ENCODE measurements around the gene WDCP.
"Not testable (repeated sequence)": the region's sequence is repeated elsewhere in the genome, so short reads cannot be mapped to it uniquely, and the experiment has no call there.

Gene WDCP

DNA sequence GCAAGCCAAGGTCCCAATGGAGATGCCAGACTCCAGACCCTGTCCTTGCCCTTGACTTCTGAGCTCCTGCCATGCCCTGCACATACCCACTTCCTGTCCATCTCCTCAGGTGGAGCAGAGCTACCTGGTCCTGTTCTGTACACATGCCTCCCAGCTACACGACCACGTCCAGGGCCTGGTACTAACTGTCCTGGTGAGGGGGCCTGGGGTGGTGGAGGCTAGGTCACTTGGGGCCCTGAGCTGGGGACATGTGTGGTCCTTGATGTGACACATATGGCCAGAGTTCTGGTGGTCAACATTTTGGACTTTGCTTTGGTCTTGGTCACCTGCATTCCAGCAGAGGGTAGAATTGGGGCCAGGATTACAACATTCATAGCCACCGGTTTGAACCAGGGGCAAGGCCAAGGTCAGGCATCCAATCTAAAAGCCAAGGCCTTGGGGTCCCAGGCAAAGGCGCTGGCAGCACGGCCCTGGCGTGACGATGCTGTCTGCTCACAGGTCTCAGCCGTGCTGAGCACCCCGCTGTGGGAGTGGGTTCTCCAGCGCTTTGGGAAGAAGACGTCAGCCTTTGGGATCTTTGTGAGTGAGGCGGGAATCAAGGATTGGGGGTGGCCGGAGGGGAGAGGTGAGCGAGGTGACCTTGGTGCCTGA lies 24.7 kb downstream of the WDCP start:
- no peak for ATAC-seq

DNA sequence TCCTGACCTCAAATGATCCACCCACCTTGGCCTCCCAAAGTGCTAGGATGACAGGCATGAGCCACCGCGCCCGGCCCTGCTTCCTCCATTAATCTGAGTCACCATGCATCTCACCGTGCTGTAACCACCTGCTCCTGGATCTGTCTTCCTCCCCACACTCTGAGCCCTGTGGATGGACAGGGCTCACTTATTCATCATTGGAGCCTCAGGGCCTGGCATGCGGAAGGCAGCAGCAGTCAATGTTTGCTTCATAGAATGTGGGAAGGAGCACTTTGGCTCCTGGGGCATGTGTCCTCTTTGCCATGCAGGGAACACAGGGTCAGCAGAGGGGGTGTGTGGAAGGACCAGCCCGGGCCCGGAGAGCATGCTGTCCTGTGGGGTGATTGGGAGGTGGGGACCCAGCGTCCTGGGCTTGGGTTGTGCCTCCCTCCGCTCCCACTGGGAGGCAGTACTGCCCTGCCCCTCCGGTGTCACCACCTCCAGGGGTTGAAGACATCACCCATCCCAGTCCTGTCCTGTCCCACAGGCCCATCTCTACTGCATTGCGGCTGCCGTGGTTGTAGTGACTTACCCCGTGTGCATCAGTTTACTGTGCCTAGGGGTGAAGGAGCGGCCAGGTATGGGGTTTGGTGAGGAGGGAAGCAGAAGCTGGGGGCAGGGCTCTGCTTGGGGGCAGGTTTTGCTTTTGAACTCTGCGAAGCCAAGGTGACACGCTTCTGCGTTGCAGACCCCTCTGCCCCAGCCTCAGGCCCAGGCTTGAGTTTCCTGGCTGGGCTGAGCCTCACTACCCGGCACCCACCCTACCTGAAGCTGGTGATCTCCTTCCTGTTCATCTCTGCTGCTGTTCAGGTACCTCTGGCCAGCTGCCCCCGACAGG lies 25.8 kb downstream of the WDCP start:
- ATAC-seq: peak in 1 of 2 donors; percentile 33

GRCh38 chr2:24020244-24020643 lies 26.9 kb downstream of the WDCP start:
- ATAC-seq: no peak

DNA sequence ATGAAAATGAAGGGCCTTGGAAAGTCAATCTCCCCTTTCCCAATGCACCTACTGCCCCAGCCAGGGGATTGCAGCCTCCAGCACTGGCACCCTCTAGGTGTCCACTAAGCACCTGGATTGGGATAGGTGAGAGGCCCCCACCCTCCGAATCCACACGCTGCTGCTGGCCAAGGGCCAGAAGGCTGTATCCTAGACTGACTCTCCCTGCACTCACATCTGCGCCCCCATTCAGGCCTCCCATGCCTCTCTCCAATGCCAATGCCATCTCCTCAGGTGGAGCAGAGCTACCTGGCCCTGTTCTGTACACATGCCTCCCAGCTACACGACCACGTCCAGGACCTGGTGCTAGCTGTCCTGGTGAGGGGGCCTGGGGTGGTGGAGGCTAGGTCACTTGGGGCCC lies 27.5 kb downstream of the WDCP start:
- ATAC-seq: no peak

DNA sequence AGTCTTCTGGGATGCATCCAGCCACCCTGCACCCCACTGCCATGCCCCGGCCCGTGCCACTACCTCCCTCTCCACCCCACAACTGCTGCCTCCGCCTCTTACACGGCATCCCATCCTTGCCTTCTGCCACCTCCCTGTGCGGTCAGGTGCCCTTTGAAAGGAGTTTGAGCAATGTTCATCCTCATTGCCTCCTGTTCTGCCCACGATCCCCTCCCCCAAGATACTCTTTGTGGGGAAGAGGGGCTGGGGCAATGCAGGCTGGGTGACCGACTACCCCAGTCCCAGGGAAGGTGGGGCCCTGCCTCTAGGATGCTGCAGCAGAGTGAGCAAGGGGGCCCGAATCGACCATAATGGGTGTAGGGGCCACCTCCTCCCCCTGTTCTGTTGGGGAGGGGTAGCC lies 28.9 kb downstream of the WDCP start:
- ATAC-seq: no peak

- no peak for ATAC-seq
Observed at GRCh38 chr2:24017711-24018110, 29.5 kb downstream of the WDCP start.

DNA sequence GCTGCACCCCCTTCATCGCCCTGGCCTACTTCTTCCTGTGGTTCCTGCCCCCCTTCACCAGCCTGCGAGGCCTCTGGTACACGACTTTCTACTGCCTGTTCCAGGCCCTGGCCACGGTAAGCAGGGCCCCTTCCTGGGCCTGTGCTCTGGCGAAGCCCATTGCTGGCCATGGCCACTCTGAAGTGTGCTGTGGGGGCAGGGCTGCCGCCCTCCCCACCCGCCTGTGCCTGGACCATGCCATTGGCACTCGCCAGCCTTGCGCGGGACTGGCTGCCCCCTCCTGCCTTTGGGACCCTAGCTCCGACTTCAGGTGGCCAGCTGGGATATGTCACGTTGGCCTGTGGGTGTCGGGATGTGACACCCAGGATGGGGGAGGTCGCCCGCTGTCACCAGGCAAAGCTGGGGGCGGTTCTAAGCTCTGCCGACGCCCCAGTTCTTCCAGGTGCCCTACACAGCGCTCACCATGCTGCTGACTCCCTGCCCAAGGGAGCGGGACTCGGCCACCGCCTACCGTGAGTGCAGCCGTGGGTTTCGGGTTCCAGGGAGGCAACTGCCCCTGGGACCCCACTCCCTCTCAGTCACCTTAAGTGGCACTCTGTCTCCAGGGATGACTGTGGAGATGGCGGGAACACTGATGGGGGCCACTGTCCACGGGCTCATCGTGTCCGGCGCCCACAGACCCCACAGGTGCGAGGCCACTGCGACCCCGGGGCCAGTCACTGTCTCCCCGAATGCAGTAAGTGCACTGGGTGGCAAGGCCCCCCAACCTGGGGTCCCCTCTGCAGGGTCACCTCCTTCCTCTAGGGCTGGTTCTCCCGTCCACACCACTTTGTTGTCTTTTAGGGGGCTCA lies 30.1 kb downstream of the WDCP start:
- ATAC-seq: no peak

DNA sequence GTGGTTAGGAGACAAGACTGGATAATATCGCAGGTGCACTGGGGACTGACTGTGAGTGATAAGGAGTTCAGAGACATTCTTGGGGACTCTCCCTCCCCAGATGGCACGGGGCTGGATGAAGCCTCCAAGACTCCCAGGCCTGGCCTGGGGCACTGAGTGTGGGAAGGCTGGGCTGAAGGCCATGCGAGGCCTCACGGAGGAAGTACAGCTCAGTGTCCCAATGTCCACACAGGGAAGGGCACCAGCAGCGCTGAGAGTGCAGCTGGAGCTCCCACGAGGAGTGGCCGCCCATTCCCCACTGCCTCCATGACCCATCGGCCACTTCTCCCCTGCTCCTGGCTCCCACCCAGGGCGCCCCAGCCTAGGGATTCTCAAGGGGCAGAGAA lies 30.8 kb downstream of the WDCP start:
- ATAC-seq: no peak

DNA sequence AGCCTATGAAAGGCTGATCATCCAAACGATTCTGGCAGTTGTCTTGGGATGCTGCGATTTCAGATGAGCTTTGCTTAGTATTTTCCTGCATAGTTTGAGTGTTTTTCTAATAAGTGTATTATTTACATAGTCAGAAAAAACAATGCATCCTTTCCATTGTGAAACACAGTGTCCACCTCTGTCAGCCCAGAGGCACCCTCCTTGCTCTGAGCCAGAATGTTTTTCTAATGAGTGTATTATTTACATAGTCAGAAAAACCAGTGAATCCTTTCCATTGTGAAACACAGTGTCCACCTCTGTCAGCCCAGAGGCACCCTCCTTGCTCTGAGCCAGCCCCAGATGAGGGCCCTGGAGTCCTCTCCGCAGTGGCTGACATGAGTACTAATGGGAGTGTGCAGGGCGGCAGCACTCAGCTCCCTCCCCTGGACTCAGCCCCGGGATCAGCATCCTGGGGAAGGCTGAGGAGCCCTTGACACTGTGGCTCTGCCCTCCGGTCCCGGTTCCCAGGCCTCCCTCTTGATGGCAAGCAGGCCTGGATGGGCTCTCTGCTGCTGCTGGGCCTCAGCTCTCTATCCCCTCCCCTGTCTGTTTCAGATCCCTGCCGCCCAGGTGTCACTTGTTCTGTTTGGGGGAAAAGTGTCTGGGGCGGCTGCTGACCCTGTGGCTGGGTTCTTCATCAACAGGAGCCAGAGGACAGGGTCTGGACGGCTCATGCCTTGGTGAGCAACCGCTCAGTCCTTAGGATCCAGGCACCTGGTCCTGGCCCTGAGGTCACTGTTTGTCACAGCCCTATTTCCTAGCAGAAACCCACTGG lies 31.4 kb downstream of the WDCP start:
- no peak for ATAC-seq

GRCh38 chr2:24014902-24015301 lies 32.3 kb downstream of the WDCP start:
- ATAC-seq: not testable (repeated sequence)

DNA sequence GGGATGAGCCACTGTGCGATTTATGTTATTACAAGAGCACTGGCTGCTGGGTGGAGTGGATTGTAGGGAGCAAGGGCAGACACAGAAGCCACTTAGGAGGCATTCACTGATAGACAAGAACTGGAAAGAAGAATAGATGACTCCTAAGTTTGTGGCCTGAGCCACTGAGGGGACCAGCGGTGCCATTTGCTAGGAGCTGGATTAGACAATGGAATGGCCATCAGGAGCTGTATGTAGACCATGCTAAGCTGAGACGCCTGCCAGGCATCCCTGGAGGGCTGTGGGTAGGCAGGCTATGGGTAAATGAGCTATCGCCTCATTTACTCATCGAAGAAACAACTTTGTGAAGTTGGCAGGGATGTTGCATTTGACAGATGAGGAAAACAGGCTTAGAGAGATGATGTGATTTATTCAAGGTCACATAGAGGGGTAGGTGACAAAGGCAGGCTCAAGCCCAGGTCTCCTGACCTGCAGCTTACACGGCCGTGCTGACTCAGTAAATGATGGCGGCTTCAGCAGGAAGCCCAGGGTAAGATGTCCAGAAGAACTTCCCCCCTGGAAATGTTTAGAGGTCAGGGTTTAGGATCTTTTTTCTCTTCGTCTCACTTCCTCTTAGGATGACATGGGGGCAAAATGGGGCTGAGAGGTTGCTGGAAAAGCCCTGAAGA lies 34.5 kb downstream of the WDCP start:
- ATAC-seq: no peak

GRCh38 chr2:24011250-24012104 lies 35.7 kb downstream of the WDCP start:
- ATAC-seq: no peak

- no peak for ATAC-seq
Observed at GRCh38 chr2:24010477-24011249, 36.5 kb downstream of the WDCP start.

GRCh38 chr2:24009680-24010476 lies 37.3 kb downstream of the WDCP start, which contains the start of gene MFSD2B:
Gene MFSD2B (plus strand): TSS chr2:24010085. CDS start chr2:24010097, 12 bp downstream.
- peak in 1 of 2 donors; percentile 36 for ATAC-seq

GRCh38 chr2:24009367-24009679 lies 37.9 kb downstream of the WDCP start:
- ATAC-seq: no peak

- ATAC-seq: no peak
Observed at GRCh38 chr2:24008672-24009366, 38.4 kb downstream of the WDCP start.

DNA sequence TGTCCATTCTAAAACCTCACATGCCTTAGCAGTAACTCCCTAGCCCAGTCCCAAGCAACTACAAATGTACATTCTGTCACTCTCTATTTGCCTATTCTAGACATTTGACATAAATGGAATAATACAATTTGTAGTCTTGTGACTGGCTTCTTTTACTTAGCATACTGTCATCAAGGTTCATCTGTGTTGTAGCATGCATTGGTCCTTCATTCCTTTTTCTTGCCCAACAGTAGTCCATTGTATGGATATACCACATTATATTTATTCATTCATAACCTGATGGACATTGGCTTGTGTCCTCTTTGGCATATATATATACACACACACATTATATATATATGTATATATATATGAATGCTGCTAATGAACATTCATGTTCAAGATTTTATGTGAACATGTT lies 39.5 kb downstream of the WDCP start:
- ATAC-seq: no peak

DNA sequence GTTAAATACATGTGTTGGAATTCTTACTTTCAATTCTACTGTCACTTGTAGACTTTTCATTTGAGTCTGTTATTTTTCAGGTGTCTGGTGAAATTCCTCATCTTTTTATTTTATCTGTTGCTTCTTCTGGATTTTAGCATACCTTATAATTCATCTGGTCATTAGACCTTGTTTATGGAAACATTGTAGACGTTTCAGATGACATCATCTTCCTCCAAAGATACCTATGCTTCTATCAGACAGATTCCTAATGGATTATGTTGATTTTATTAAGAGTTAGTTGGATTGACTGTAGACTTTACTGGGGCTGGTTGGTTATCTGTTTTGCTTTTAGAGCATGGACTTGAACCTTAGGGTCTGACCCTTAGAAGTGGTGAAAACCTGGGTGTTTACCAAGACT lies 52.6 kb downstream of the WDCP start:
- ATAC-seq: no peak

All from activated CD4-positive, CD25-positive, alpha-beta regulatory T cell treated with anti-CD3 and anti-CD28 coated beads, Interleukin-2, amount 50 U/mL, for 24 hours (primary cell).